Ishikawa (cell line): Measurements from ENCODE around the gene LY6G5C.

Experiments used
- CEBPB ChIP-seq: IDR thresholded peaks from 2 replicates; pipeline ENCODE4 v1.6.1; 2012
- EGR1 ChIP-seq: IDR thresholded peaks from 2 replicates; pipeline ENCODE4 v1.6.1; 2012
- RAD21 ChIP-seq: IDR thresholded peaks from 2 replicates; pipeline ENCODE4 v1.6.1; 2012; ENCODE audit warnings: low read depth
- TF ChIP-seq, protein P1 (sequence below): IDR thresholded peaks from 2 replicates; pipeline ENCODE4 v1.6.1; 2012; ENCODE audit warnings: low read depth, mild to moderate bottlenecking

DNA sequence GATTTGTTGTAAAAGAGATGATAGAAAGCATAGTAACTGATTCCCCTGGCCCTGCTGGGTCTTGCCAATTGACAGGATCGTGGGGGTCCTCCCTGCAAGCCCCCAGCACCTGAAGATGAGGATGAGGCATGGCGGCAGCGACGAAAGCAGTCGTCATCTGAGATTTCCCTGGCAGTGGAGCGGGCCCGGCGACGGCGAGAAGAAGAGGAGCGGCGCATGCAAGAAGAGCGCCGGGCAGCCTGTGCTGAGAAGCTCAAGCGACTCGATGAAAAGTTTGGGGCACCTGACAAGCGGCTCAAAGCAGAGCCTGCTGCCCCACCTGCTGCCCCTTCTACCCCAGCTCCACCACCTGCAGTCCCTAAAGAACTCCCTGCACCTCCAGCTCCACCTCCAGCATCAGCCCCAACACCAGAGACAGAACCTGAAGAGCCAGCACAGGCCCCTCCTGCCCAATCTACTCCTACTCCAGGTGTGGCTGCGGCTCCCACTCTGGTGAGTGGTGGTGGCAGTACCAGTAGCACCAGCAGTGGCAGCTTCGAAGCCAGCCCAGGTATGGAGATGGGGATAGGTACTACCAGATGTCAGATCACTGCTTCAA lies 53.1 kb downstream of the LY6G5C start:
- TF ChIP-seq RAD21, result no peak
- no peak for TF ChIP-seq CEBPB
- TF ChIP-seq, protein P1, sequence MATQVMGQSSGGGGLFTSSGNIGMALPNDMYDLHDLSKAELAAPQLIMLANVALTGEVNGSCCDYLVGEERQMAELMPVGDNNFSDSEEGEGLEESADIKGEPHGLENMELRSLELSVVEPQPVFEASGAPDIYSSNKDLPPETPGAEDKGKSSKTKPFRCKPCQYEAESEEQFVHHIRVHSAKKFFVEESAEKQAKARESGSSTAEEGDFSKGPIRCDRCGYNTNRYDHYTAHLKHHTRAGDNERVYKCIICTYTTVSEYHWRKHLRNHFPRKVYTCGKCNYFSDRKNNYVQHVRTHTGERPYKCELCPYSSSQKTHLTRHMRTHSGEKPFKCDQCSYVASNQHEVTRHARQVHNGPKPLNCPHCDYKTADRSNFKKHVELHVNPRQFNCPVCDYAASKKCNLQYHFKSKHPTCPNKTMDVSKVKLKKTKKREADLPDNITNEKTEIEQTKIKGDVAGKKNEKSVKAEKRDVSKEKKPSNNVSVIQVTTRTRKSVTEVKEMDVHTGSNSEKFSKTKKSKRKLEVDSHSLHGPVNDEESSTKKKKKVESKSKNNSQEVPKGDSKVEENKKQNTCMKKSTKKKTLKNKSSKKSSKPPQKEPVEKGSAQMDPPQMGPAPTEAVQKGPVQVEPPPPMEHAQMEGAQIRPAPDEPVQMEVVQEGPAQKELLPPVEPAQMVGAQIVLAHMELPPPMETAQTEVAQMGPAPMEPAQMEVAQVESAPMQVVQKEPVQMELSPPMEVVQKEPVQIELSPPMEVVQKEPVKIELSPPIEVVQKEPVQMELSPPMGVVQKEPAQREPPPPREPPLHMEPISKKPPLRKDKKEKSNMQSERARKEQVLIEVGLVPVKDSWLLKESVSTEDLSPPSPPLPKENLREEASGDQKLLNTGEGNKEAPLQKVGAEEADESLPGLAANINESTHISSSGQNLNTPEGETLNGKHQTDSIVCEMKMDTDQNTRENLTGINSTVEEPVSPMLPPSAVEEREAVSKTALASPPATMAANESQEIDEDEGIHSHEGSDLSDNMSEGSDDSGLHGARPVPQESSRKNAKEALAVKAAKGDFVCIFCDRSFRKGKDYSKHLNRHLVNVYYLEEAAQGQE, result no peak
- no peak for TF ChIP-seq EGR1
